Globus pallidus (tissue), 1 donor: Measurements from ENCODE around the gene ALDOB.
"Not testable (repeated sequence)": the region's sequence is repeated elsewhere in the genome, so short reads cannot be mapped to it uniquely, and the experiment has no call there.

Experiments used
- DNase-seq: peaks from one replicate; pipeline ENCODE4 v3.0.0-alpha.2; 2015; ENCODE audit warnings: low spot score

The ALDOB gene

DNA sequence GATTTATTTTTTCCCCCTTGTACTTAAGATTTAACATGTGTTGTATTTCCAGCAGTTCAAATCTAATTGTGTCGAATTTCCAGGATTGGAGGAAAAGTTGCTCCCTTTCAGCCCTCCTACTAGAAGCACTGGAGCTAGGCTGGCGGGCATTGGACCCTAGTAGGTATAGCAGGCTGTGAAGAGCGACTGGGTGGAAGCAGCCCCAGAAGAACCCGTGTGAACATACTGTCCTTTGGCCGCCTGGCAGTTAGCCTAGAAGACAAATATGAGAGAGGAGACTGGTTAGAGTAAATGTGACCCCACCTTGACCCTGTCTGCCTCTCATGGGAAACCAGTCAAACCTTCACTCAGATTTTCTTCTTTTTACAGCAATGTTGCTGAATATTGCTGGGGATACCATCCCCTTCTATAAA lies 13.9 kb downstream of the ALDOB start:
- no peak for DNase-seq

DNA sequence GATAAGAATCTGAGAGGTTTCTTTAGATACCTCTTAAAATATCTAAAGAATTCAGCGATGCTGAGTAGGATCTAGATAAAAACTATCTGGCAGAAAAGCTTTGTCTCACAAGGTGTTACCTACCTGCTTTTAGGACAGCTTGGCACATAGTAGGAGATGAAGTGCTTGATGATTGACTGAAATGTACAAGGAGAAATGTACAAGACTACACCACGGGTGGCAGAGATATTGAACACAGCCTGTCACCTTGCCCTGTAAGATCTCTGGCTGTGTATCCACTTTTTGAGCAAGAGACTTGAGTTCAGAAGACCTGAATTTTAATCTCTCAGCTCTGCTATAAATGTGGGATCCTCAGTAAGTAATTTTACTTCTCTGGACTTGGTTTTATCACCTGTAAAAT lies 15.7 kb downstream of the ALDOB start:
- no peak for DNase-seq

DNA sequence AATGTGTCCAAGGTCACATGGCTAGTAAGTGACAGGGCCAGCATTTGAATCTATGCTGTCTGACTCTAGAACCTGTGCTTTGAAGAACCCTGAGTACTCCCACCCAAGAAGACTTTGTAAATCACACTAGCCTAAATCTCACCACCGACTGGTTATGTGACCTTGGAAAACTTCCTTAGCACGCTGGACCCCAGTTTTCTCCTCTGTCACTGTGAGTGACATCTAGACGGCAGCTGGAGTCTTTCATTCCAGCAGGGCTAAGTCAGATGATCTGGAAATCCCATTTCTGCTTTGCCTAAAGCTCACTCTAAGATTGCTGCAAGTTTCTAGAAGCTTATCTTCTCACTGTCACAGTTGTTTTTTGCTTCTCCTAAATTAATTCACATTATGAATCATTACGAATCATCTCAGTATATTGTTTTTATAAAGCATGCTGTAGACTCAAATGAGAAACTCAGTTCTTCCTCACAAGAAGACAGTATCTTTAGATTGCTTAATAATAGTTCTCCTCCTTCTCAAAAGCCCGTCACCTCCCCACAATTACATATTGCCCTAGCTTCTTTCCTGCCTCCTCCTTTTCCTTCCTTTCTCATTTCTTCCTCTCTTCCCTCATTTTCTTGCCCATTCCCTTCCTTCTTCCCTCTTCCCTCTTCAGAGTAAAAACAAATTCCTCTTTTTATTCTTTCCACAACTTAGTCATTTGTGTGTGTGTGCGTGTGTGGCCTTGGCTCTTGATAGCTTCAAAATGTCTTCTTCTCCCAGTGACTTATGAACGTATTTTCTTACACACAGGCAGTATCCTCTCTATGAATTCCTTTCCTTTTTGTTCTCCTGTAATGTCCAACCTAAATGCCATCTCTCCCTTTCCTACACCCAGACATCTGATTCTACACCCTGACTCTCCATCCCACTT lies 16.8 kb downstream of the ALDOB start:
- no peak for DNase-seq

DNA sequence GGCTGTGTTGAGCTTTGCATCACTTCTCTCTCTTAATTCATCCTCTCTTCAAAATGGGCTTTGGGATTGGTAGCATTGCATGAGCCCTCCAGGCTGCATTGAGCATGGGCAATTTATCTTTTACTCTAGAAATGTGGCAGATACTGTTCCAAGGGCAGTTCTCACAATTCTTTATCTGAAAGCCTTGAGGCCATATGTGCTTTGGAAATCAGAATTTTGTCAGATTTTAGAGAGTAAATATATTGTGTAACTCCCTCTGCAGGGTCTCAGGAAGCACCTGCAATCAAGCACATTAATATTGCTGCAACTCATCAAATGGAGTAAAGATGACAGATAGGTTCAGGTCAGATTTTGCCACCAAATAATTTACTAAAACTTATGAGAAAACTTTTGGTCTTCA lies 17.6 kb downstream of the ALDOB start:
- DNase-seq = no peak

DNA sequence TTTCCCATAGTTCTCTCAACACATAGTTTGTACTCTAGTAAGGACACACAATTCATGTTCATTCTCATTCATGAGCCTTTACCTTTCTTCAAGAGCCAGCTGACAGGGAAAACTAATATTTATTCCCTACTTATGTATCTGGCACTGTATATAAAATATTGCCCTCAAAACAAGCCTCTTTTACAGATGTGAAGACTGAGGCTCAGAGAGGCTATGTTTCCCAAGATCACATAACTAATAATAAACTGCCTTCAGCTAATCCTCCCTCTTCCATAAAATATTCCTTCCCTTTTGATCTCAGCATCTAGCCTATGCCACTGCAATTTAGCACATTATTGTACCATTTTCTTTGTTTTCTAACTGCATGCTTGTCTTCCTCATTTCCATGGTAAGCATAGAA lies 18.2 kb downstream of the ALDOB start:
- DNase-seq = no peak

DNA sequence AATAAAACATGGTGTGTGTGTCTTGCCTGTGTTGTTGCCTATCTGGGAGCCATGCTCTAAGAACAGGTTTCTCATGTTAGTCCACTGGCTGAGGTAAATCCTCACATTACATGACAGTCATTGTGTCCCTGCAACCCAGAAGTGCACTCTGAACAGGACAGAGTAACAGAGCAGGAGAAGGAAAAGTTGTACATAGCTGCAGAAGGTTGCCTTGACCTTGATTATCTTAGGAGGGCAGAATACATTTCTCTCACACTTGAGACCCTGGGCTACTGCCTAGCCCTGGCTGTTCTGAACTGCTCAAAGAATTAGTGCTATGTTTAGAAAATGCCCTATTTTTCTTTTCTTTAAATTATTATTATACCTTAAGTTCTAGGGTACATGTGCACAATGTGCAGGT lies 20.0 kb downstream of the ALDOB start:
- no peak for DNase-seq

DNA sequence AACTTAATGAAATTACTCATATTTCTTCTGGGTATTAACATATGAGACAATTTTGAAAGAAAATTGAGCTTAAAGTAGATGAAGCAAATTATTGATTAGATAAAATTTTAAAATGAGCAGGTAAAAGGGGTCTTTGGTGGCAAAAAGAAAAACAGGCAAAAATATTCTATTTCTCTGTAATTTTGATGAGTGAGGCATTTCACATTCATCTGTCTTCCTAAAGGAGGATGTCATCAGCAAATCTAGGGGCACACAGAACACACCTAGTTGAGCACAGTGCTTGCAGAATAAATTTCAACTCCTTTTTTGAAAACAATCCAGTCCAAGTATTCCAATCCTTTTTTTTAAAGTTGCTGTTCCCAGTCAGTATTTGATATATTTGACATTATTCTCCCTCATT lies 20.7 kb downstream of the ALDOB start:
- DNase-seq = no peak

DNA sequence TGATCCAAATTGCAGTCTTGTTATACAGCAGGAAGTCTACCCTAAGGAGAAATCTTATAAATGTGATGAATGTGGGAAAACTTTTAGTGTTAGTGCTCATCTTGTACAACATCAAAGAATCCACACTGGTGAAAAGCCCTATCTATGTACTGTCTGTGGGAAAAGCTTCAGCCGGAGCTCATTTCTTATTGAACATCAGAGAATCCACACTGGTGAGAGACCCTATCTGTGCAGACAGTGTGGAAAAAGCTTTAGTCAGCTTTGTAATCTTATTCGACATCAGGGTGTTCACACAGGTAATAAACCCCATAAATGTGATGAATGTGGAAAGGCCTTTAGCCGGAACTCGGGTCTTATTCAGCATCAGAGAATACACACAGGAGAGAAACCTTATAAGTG lies 26.5 kb downstream of the ALDOB start:
- no peak for DNase-seq

DNA sequence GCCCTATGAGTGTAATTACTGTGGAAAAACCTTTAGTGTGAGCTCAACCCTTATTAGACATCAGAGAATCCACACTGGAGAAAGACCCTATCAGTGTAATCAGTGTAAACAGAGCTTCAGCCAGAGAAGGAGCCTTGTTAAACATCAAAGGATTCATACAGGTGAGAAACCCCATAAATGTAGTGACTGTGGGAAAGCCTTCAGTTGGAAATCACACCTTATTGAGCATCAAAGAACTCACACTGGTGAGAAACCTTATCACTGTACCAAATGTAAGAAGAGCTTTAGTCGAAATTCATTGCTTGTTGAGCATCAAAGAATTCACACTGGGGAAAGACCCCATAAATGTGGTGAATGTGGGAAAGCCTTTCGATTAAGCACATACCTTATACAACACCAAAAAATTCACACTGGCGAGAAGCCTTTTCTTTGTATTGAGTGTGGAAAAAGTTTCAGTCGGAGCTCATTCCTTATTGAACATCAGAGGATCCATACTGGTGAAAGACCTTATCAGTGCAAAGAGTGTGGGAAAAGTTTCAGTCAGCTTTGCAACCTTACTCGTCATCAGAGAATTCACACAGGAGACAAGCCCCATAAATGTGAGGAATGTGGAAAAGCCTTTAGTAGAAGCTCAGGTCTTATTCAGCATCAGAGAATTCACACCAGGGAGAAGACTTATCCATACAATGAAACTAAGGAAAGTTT lies 27.0 kb downstream of the ALDOB start:
- DNase-seq = no peak

DNA sequence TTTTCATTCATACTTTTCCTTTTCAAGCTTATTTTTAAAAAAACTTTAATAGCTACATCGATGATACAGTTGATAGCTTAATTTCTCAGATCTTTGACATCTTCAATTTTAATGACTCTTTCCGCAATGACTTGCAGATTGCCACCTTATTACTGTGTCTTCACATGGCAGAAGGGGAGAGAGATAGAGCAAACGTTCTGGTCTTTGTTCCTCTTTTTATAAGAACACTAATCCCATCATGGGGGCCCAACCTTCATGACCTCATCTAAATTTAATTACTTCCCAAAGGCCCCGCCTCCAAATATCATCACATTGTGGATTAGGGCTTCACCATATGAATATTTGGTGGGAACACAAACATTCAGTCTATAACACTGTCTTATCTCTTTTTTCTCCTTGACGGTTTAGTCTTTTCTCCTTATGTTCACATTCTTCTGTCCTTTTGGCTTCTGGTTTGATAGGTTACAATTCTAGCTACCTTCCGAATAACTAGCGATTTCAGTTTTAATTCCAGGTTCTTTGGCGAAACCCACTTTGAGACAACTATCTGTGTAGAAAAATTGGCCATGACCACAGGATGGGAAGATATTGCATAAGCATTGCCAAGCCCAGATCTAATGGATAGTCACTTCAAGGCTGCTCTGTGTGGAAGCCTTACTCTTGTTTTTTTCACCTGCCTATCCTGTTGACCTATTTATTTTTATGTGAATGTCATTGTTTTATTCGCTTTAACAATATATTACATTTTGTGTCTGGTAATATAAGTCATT lies 31.9 kb downstream of the ALDOB start:
- DNase-seq = no peak

DNA sequence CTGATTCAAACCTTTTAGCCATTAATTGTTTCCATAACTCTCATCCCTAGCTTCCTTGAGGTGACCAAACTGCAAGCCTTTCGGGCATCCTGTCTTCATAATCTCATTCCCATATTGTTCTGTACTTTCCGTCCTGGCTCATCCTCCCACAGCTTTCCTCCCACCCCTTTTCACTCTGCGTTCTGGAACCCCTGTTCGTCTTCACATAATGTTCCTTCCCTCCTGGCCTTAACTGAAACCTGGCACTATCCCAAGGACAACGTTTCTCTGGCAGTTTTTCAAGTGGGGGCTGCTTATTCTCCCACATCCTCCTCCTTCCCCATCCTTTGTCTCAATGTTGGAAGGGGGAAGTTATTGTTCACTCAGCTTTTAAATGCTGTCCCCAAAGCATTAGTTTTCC lies 35.5 kb downstream of the ALDOB start:
- DNase-seq = no peak

DNA sequence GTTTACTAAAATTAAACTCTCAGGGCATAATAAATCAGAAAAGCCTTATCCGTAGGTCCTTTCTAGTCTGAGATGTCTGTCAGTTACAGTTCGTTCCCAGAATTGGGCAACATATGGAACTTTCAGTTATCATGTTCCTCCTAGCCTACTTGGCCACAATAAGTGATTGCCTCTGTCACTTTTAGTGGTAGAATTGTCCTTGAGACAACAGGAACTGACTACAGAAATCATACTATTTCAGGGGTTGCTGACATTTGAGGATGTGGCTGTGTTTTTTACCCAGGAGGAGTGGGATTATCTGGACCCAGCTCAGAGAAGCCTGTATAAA lies 36.0 kb downstream of the ALDOB start:
- DNase-seq = no peak

DNA sequence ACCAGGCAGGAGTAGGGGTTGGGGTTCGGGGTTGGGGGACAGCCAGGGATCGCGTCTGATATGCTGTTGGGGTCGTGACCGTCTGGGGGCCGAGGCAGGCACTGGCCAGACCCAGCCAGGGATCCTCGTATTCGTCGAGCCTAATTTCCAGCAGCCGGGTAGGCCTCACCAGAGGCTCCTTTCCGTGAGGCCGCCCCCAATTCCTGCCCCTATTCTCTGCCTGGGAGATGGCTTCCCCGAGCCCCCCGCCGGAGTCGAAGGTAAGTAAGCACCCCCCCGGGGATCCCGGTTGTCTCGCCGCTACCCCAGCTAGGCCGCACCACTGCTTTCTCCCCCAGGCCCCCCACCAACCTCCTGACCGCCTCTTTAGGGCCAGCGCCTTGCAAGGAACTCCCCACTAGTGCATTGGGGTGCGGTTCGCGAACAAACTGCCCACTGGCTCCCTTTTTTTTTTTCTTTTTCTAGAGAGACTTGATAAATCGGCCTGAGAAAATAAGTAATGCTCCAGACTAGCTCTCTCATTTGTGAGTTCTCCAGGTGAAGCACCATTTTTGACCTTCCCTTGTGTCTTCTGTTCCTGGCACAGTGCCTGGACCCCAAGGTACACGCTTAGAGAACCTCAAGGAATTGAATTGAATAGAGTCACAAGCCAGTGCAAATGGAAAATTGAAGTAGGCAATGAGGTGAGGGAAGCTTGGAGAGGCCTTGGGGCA lies 36.5 kb downstream of the ALDOB start:
- no peak for DNase-seq

DNA sequence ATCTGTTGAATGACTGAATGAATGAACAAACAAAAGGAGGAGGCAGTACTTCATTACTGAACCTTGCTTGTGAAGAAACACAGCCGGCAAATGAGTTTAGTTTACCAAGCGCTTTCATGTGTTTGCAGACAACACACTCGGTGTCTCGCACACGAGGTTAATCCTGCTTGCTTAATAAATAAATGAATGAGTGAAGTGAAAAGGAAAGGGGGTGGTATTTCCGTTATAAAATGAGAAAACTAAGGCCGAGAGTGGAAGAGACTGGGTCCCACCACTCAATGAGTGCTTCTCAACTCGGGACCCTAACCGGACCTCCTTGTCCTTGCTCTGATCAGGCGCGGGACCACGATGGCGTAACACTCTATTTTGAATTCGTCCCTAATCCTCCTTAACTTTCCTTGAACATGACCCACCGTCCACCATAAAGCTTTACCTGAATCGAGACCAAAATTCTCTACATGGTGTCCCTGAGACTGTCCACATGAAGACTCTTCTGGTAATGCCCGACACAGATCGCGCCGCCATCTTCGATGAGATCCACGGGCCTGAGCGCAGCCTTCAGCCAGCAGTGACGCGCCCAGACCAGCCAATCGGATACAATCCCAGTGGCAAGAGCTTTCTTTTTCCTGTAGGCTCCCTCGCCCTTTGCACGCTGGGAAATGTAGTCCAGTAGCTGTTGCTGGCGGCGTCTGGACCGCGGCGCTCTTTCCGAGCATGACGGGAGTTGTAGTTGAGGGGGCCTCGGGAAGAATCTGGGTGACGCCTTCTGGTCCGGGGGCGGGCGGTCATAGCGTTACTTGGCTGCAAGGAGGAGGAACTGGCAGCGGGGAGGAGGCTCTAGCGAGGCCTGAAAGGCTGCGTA lies 37.3 kb downstream of the ALDOB start, which contains the start of the genes MRPL50 and ZNF189:
Gene MRPL50 (minus strand): TSS at position 551 of the 862 bp plus-strand sequence. CDS start 26 bp downstream, at position 525.
Gene ZNF189 (plus strand): TSS at position 784 of the 862 bp plus-strand sequence. CDS start 306 bp downstream, outside the sequence.
- DNase-seq = peak; percentile 100

DNA sequence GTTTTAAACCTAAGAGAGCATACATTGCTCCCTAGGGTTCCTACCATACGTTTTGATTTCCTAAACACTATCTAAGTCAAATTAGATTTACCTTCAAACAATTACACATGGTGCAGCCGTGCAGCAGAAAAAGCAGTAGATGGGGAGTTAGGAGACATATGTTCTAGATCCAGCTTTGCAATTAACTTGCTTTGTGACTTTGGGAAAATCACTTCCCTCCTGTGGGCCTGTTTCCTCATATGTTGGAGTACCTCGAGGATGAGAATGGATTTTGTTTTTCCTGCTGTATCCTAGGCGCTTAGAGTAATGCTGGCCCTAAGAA lies 37.9 kb downstream of the ALDOB start:
- no peak for DNase-seq

DNA sequence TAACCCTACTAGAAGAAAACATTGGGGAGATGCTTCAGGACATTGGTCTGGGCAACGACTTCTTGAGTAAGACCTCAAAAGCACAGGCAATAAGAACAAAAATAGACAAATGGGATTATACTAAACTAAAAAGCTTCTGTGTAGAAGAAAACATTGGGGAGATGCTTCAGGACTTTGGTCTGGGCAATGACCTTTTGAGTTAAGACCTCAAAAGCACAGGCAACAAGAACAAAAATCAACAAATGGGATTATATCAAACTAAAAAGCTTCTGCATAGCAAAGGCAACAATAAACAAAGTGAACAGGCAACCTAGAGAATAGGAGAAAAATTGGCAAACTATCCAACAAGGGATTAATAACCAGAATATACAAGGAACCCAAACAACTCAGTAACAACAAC lies 40.9 kb downstream of the ALDOB start:
- DNase-seq = no peak

DNA sequence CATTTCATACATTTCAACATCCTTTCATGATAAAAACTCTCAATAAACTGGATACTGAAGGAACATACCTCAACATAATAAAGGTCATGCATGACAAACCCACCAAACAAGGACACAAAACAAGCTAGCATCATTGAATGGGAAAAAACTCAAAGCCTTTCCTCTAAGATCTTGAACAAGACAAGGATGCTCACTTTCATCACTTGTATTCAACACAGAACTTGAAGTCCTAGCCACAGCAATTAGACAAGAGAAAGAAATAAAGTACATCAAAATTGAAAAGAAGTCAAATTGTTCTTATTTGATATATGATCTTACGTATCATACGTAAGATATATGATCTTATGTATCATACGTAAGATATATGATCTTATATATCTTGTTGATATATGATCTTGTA lies 42.4 kb downstream of the ALDOB start:
- DNase-seq = no peak

DNA sequence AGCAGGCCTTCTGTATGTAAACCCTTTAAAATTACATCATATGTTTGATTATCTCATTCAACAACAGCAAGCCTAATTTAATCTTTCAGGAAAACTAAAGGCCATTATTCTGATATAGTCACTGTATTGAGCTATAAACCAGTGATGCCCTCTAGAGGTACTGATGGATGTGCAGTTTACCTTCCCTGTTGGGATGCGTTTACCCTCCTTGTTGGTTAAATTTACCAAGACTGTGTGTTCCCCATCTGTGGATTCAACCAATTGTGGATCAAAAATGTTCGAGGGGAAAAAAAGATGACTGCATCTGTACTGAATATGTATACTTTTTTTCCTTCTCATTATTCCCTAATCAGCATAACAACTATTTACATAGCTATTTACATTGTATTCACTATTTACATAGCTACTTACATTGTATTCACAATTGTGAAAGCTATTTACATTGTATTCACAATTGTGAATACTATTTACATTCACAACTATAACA lies 47.0 kb downstream of the ALDOB start:
- peak; percentile 48 for DNase-seq

DNA sequence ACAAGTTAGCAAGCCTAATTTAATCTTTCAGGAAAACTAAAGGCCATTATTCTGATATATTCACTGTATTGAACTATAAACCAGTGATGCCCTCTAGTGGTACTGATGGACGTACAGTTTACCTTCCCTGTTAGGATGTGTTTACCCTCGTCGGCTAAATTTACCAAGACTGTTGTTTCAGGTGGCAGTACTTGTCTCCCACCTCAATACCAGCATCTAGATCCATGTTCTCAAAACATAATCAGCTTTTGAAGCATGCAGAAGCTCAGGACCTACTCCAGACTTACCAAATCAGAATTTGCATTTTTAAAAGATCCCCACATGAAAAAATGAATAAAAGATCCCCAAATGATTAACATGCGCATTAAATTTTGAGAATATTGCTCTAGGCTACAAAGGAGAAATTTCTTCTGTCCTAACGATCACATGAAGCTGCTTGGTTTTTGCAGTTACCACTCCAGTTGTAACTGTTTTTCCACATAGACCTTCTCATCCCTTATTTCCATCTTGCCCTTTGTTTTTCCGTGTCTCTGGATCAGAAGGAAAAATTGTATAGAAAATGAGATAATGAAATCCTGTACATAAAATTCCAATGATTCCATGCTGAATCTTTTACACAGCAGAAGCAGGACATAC lies 47.6 kb downstream of the ALDOB start:
- DNase-seq = peak; percentile 73

DNA sequence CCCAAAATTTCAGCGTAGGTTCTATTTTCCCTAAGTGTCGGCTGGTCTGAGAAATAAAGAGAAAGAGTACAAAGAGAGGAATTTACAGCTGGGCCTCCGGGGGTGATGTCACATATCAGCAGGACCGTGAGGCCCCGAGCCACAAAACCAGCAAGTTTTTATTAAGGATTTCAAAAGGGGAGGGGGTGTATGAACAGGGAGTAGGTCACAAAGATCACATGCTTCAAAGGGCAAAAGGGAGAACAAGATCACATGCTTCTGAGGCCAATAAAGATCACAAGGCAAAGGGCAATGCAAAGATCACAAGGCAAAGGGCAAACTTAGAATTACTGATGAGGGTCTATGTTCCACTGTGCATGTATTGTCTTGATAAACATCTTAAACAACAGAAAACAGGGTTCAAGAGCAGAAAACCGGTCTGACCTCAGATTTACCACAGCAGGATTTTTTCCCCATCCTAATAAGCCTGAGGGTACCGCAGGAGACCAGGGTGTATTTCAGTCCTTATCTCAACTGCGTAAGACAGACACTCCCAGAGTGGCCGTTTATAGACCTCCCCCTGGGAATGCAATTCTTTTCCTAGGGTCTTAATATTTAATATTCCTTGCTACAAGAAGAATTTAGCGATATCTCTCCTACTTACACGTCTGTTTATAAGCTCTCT lies 50.6 kb downstream of the ALDOB start, which contains the start of gene BAAT:
Gene BAAT (minus strand): TSS at position 134 of the 664 bp plus-strand sequence. CDS start 13,602 bp downstream, outside the sequence.
- DNase-seq = not testable (repeated sequence)
